Small intestine (tissue), 7 donors: Measurements from ENCODE around the gene TCTN1. TPM values are rescaled to one million over a fixed set of nuclear protein-coding genes. Genes with fewer than 3 reads are reported as not detected.

Source experiments
- DNase-seq, 2 donors: peaks; one replicate each; pipeline versions ENCODE4 v3.0.0 to v3.0.0-alpha.2; 2013
- FAIRE-seq: peaks from 2 replicates; lab custom pipeline; 2012; peaks lifted over from hg19 to GRCh38; lab: Jason Lieb, UNC
- H3K27ac ChIP-seq, 3 donors: one replicate each; pipeline ENCODE4 v1.5.1; 2013; ENCODE audit warnings: low read length in 2 of 3, mild to moderate bottlenecking in 2 of 3, control low read depth in 1 of 3, inconsistent platforms in 1 of 3, low read depth in 1 of 3, moderate library complexity in 1 of 3
- H3K27me3 ChIP-seq, 3 donors: one replicate each; pipeline ENCODE4 v1.6.1; 2013; ENCODE audit warnings: low read length in 3 of 3, inconsistent platforms in 1 of 3; ENCODE audit not compliant: control insufficient read depth in 3 of 3, insufficient read depth in 3 of 3
- H3K36me3 ChIP-seq, 3 donors: one replicate each; pipeline ENCODE4 v1.6.1; 2013; ENCODE audit warnings: low read length in 3 of 3, inconsistent platforms in 1 of 3, low read depth in 1 of 3, mild to moderate bottlenecking in 1 of 3, moderate library complexity in 1 of 3; ENCODE audit not compliant: control insufficient read depth in 3 of 3, insufficient read depth in 2 of 3
- H3K4me1 ChIP-seq, 3 donors: one replicate each; pipeline ENCODE4 v1.6.1; 2013; ENCODE audit warnings: low read length in 2 of 3, inconsistent platforms in 1 of 3, low read depth in 1 of 3, mild to moderate bottlenecking in 1 of 3, moderate library complexity in 1 of 3; ENCODE audit not compliant: control insufficient read depth in 3 of 3, insufficient read depth in 2 of 3
- H3K4me3 ChIP-seq, 3 donors: one replicate each; pipeline ENCODE4 v1.5.1; 2013; ENCODE audit warnings: low read length in 3 of 3, control low read depth in 1 of 3, inconsistent platforms in 1 of 3, low read depth in 1 of 3, mild to moderate bottlenecking in 1 of 3, moderate library complexity in 1 of 3
- H3K9me3 ChIP-seq, 2 donors: one replicate each; pipeline ENCODE4 v1.6.1; 2013; ENCODE audit warnings: low read depth in 1 of 2, low read length in 1 of 2; ENCODE audit not compliant: control insufficient read depth in 2 of 2, insufficient read depth in 1 of 2
- WGBS, 3 donors: extraction: QIAGEN DNeasy Blood & Tissue Kit; methylation state at CpG; one replicate each; pipeline ENCODE4 v1.1.7; 2013; 5-methylcytosine and 5-hydroxymethylcytosine counted together
- polyA plus RNA-seq, 4 donors: library from polyadenylated mRNA; stranded (reverse) in 3 of 4; unstranded in 1 of 4; fragments of 200-250 nt in 3 of 4; fragments of 120-200 nt in 1 of 4; gene quantifications; one replicate each; pipeline versions ENCODE4 v1.2.1 to v1.2.3, GENCODE V29; 2013
- donor health status: healthy with polysubstance abuse.
- donor health status: control.
- donor health status: control.
- donor health status: Bipolar disorder and iron deficiency.
- donor health status: healthy.

The TCTN1 gene
- polyA plus RNA-seq, 4 donors = 0.67 to 25.2 (median 3.6) TPM

DNA sequence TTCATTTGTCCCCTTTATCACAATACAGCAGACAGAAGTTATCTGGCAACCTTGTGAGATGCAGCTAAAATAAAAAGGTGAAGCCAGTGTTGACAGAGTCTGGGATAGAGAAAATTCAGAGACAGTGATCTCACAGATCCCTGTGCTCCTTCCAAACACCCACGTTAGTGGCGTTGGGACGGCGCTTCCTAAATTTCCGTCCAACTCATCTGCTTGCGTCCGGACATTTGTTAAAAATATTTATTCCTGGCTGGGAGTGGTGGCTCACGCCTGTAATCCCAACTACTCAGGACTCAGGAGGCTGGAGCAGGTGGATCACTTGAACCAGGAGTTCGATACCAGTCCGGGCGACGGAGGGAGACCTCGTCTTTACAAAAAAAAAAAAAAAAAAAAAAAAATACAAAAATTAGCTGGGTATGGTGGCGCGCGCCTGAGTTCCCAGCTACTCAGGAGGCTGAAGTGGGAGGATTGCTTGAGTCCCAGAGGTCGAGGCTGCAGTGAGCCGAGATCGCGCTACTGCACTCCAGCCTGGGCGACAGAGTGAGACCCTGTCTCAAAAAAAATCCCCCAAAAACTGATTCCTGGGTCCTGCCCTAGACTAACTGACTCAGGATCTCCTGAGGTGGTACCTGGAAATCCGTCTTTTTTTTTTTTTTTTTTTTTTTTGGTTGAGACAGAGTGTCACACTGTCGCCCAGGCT lies 708 bp upstream of the TCTN1 start:
- H3K9me3 ChIP-seq = no peaks in the 10 kb centered on the region
- 74 to 82% (median 79%) methylated on average over 22 to 23 of the region's 23 CpGs for WGBS, 3 donors
- H3K27ac ChIP-seq = peak overlapping the region in 2 of 3 donors; percentile 60 to 72
- no peaks in the 10 kb centered on the region for H3K27me3 ChIP-seq
- DNase-seq = no peak
- peaks cover 0 to 2% (median 0%) of the 10 kb centered on the region in 3 donors for H3K36me3 ChIP-seq
- H3K4me3 ChIP-seq = peak overlapping the region; percentile 15 to 93 (median 55)
- FAIRE-seq = no peak
- peaks cover 0 to 7% (median 0%) of the 10 kb centered on the region in 3 donors for H3K4me1 ChIP-seq

DNA sequence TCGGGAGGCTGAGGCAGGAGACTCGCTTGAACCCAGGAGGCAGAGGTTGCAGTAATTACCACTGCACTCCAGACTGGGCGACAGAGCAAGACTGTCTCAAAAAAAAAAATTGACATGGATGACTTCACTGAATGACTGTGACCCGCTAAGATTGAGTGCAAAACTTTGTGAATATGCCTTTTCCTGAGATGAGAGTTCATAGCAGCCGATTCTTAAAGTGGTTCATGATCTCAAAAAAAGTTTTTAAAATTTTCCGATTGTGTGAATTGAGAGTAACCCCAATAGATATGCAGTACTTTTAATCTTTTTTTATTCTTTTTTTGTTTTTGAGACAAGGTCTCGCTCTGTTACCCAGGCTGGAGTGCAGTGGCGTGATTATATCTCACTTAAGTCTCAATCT lies 1.2 kb downstream of the TCTN1 start:
- peaks cover 0 to 2% (median 0%) of the 10 kb centered on the region in 3 donors for H3K36me3 ChIP-seq
- WGBS, 3 donors = 83 to 87% (median 84%) methylated on average over 8 of the region's 8 CpGs
- H3K4me3 ChIP-seq = no peak overlapping the region
- DNase-seq (no peak), FAIRE-seq (no peak)
- no peaks in the 10 kb centered on the region for H3K27me3 ChIP-seq
- no peaks in the 10 kb centered on the region for H3K9me3 ChIP-seq
- no peak overlapping the region for H3K27ac ChIP-seq
- H3K4me1 ChIP-seq = peaks cover 0 to 7% (median 0%) of the 10 kb centered on the region in 3 donors

DNA sequence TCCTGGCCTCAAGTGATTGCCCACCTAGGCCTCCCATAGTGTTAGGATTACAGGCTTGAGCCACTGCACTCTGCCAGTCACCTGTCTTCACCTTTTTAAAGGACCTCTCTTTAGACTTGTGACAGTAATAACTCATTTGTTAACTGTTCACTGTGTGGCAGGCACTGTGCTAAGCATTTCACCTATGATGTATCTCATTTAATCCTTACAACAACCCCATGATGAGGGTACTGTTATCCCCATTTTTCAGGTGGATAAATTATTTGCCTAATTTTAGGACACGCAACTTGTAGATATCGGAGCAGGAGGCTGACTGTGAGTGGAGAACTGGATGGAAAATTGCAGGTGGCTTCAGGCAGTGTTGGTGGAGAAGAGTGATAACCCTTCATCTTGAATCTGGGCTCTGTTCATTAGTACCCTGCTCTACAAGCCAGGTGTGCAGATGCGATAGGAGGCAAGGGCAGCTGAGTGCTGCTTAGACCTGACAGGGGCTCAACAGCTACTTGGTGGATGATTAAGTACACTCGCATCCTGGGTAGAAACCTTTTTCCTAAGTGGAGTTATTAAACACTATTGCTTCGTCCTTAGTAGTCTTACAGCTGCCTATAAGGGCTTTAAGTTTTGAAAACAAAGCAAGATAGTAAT lies 2.7 kb downstream of the TCTN1 start:
- H3K36me3 ChIP-seq = peaks cover 0 to 2% (median 0%) of the 10 kb centered on the region in 3 donors
- H3K9me3 ChIP-seq = no peaks in the 10 kb centered on the region
- no peak overlapping the region for H3K27ac ChIP-seq
- H3K27me3 ChIP-seq = no peaks in the 10 kb centered on the region
- no peak overlapping the region for H3K4me3 ChIP-seq
- DNase-seq (no peak), FAIRE-seq (no peak)
- WGBS, 3 donors = 86 to 96% (median 93%) methylated on average over 5 of the region's 5 CpGs
- H3K4me1 ChIP-seq = peaks cover 0 to 7% (median 0%) of the 10 kb centered on the region in 3 donors

DNA sequence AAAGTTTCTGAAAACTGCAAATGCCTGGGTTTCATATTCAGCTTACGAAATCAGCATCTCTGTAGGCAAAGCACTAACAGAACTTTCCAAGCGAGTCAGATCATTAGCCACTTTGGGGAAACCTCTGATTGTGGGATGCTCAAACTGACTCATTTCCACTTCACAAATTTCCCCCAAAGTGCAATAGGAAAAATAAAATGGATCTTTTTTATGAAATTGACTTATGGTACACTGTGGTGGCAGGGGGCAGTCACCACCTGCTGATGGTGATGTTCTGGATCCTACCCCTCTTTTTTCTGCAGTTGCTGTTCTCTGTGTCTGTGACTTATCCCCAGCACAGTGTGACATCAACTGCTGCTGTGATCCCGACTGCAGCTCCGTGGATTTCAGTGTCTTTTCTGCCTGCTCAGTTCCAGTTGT lies 5.6 kb downstream of the TCTN1 start:
- H3K4me1 ChIP-seq = peaks cover 0 to 3% (median 0%) of the 10 kb centered on the region in 3 donors
- H3K9me3 ChIP-seq = no peaks in the 10 kb centered on the region
- no peak for FAIRE-seq
- DNase-seq = no peak
- H3K27ac ChIP-seq = no peak overlapping the region
- peaks cover 0 to 5% (median 0%) of the 10 kb centered on the region in 3 donors for H3K36me3 ChIP-seq
- no peaks in the 10 kb centered on the region for H3K27me3 ChIP-seq
- WGBS, 3 donors = 74 to 88% (median 76%) methylated on average over 4 of the region's 4 CpGs
- H3K4me3 ChIP-seq = no peak overlapping the region

DNA sequence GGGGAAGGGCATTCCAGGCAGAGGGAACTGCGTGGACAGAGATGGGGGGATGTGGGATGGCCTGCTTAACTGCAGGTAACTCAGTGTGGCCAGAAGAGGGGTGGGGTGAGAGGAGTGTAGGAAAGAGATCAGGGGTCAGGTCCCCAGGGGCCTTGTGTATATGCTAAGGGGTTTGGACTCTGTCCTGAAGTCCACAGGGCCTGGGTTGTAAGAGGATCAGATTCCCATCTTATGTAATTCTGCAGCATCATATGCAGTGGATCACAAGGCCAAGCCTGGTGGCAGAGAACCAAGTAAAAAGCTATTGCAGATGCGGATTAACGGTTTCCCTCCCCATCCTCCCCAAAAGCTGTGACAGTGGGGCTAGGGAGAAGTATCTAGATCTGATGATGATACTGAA lies 8.7 kb downstream of the TCTN1 start:
- Histone ChIP-seq H3K36me3 (peaks cover 0 to 3% (median 0%) of the 10 kb centered on the region in 3 donors), H3K4me3 (no peak overlapping the region), H3K4me1 (no peaks in the 10 kb centered on the region), H3K27ac (no peak overlapping the region), H3K9me3 (no peaks in the 10 kb centered on the region), H3K27me3 (no peaks in the 10 kb centered on the region)
- WGBS, 3 donors = 89 to 98% (median 93%) methylated on average over 3 of the region's 3 CpGs
- peak in 1 of 2 donors; percentile 39 for DNase-seq
- FAIRE-seq = no peak

DNA sequence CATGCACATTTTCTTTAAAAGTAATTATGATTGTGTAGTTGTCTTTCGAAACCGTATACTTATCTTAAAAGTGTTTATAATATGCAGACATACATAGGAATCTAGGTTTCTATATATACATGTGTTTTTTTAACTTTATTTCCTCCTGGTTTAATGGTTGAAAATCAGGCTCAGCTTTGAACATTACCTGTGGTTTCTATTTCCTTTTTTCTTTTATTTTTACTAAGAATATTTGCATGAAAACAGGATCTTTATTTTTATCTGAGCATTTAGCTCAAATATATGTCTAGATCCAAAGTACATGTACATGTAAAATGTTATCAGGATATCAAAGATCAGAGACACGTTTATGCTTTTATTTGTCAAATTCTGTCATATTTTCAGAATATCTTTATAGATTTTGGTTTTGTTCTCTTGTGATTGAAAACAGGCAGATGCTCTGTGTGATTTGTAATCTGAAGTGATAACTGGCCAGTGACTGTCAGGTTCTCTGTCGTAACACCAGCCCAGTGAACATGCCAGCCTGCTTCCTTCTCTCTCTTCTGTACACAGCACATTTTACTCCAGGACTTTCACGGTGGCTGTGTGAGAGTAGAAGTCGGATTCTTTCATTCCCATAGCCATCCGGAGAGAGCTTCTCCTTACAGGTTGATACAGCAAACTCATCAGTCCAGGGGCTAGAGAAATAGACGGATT lies 13.7 kb downstream of the TCTN1 start:
- 72 to 83% (median 79%) methylated on average over 8 of the region's 8 CpGs for WGBS, 3 donors
- H3K4me1 ChIP-seq = no peaks in the 10 kb centered on the region
- DNase-seq (no peak), FAIRE-seq (no peak)
- H3K27ac ChIP-seq = no peak overlapping the region
- H3K27me3 ChIP-seq = no peaks in the 10 kb centered on the region
- H3K36me3 ChIP-seq = no peaks in the 10 kb centered on the region
- peak overlapping the region in 1 of 3 donors; percentile 23 for H3K4me3 ChIP-seq
- H3K9me3 ChIP-seq = no peaks in the 10 kb centered on the region

DNA sequence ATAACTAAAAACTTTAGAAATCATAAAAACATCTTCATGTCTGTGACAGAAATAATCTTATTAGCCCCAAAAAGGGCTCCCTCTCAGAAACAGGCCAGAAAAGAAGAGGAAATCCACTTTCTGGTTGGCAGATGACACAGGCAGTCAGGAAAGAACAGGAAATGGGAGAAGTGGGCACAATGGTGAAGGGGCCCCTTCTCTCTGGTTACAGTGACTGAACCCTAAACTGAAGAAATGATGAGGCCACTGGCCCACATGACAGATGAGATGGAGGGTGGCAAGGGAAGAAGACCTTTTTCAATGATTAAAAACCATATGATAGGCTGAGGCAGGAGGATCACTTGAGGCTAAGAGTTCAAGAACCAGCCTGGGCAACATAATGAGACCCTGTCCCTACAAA lies 21.1 kb downstream of the TCTN1 start:
- Histone ChIP-seq H3K27ac (no peak overlapping the region), H3K27me3 (no peaks in the 10 kb centered on the region), H3K4me3 (no peak overlapping the region), H3K36me3 (peaks cover 0 to 15% (median 0%) of the 10 kb centered on the region in 3 donors), H3K4me1 (no peaks in the 10 kb centered on the region), H3K9me3 (no peaks in the 10 kb centered on the region)
- no peak for FAIRE-seq
- DNase-seq = no peak

DNA sequence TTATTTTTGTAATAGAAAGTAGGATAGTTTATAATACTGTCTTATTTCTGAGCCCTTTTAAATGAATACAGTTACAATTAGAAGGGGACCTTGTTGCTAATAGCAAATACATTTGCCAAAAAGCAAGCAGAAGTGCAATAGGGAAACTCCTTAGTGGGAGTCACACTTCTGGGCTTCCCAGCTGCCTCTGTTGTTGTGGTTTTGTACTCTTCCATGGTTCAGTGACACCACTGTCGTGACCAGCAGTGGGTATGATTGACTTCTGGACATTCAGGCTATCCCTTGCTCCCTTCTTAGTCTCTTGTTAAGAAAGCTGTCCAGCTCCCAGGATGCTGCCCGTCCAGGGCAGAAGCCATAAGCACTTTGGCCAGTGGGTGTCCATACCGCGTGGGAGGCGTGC lies 22.6 kb downstream of the TCTN1 start:
- no peaks in the 10 kb centered on the region for H3K9me3 ChIP-seq
- FAIRE-seq (no peak), DNase-seq (no peak)
- 93 to 96% (median 95%) methylated on average over 5 of the region's 5 CpGs for WGBS, 3 donors
- H3K4me3 ChIP-seq = no peak overlapping the region
- H3K36me3 ChIP-seq = peaks cover 0 to 21% (median 0%) of the 10 kb centered on the region in 3 donors
- H3K4me1 ChIP-seq = no peaks in the 10 kb centered on the region
- H3K27ac ChIP-seq = no peak overlapping the region
- no peaks in the 10 kb centered on the region for H3K27me3 ChIP-seq
